ENCODE measurements around the gene SGPP2. TPM values are rescaled to one million over a fixed set of nuclear protein-coding genes. Genes with fewer than 3 reads are reported as not detected.
A peak's percentile ranks its signal among the peaks of the same experiment; 100 is the strongest.

Gene SGPP2
- polyA plus RNA-seq, 1 donor from 2014 or later, result 3.1 TPM

DNA sequence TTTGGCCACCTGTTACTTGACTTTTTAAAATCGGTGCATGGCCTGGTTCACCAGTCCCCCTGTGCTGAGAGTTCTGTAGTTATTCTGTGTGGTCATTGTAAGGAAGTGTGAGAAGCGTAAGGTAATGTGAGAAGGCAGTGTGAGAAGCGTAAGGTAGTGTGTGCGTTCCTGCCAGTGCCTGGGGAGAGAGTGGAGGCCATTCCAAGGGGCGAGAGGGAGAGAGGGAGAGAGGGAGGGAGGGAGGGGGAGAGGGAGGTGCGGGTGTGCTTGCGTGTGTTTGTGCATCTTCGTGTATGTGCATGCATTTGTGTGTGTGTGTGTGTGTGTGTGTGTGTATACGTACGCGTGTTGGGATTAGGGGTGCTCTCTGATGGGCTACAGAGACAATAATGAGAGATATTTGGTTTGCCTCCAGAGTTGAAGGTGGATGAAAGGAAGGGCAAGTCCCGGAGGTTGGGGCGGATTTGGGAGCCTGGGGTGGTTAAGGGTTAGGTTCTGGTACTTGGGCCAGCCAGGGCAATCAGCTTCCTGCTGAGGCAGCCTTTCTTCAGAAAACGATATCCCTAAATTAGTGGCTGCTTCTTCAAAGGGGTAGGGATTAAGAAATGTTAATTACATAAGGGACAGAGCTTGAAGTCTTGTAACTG, 53.7 kb downstream of the SGPP2 start:
- Mint-ChIP-seq H3K36me3 (peaks cover 2% of the 10 kb centered on the region), H3K9me3 (no peaks in the 10 kb centered on the region), H3K4me1 (no peaks in the 10 kb centered on the region), H3K27ac (no peak overlapping the region), H3K27me3 (no peaks in the 10 kb centered on the region), H3K4me3 (no peak overlapping the region)

DNA sequence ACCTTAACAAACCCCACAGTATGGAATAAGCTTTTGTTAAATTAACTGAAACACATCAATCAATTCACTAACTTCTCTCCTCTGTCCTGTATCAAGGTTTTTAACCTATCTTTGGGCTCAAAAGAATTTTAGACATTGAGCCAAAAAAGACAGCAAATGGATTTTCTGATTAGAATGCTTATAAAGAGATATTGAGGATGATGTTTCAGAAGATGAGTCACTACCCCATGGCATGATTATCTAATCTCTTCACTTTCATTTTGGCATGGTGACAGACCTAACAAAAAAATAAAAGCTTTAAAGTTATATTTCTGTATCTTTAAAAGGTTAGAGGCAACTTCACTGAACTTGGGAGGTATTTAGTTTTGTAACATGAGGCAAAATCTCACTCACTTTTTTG, 55.5 kb downstream of the SGPP2 start:
- H3K27ac Mint-ChIP-seq, result no peak overlapping the region
- H3K27me3 Mint-ChIP-seq, result no peaks in the 10 kb centered on the region
- H3K9me3 Mint-ChIP-seq, result no peaks in the 10 kb centered on the region
- H3K36me3 Mint-ChIP-seq, result no peaks in the 10 kb centered on the region
- H3K4me3 Mint-ChIP-seq, result no peak overlapping the region
- no peaks in the 10 kb centered on the region for H3K4me1 Mint-ChIP-seq

DNA sequence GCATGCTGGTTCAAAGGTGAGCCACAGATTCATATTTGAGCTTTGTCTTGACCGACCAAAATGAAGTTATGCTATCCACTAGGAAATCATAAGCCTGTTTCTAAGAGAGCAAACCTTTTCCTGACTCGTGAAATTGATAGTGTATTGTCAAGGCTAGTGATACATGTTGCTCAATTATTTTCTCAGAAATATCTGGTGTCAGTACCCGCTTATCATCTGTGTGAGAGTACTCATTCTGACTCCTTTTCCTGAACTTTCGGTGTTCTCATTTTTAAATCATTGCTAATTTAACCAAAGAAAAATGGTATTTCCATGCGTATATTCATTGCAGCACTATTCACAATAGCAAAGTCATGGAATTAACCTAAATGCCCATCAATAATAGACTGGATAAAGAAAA, 56.2 kb downstream of the SGPP2 start:
- Mint-ChIP-seq H3K4me3 (no peak overlapping the region), H3K27ac (no peak overlapping the region), H3K4me1 (no peaks in the 10 kb centered on the region), H3K36me3 (no peaks in the 10 kb centered on the region), H3K9me3 (no peaks in the 10 kb centered on the region), H3K27me3 (no peaks in the 10 kb centered on the region)

DNA sequence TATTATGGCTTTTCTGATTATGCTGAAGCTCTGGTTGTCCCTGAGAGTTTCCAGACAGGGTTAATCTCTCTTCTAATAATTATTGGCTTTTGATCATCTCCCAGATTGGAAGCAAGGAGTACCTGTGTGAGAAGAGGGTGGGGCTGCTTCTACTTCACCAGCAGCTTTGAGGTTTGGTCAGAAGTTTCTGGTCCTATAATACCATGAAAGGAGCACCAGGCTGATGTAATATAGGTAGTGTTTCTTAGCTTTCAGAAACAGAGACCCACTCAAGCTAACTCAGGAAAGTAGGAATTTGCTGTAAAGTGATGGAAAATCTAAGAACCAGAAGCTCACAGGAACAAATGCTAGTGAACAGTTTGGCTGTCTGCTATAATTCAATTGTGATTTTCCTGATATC, 57.6 kb downstream of the SGPP2 start:
- H3K27me3 Mint-ChIP-seq, result no peaks in the 10 kb centered on the region

DNA sequence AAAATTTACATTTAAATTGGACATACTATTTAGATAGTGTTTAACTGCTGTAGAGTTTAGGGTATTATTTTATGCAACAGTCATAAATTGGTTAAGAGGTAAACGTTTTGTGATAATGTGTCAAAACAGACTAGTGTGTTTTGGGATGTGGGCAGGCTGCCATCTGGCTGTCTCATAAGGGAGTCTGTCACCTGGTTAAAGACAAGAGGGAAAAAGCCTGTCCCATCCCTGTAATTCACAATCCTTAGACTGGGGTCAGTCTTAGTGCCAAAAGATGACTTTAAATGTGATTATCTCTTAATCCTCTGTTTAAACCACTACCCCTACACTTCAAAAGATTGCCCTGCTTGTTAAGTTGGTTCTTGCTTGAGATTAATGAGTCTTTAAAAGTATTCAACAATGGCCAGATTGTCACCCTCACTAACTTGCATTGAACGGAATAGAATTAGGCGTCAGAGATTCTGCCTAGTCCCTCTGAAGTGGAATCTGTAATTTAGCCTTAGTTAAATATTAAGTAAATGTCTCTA, 59.2 kb downstream of the SGPP2 start:
- Mint-ChIP-seq H3K36me3 (no peaks in the 10 kb centered on the region), H3K27me3 (no peaks in the 10 kb centered on the region), H3K27ac (no peak overlapping the region), H3K4me1 (no peaks in the 10 kb centered on the region), H3K9me3 (no peaks in the 10 kb centered on the region), H3K4me3 (no peak overlapping the region)

More for the DNA sequence above, 57.6 kb downstream of the SGPP2 start:
- Mint-ChIP-seq H3K4me3 (no peak overlapping the region), H3K4me1 (no peaks in the 10 kb centered on the region), H3K27ac (no peak overlapping the region), H3K36me3 (no peaks in the 10 kb centered on the region), H3K9me3 (no peaks in the 10 kb centered on the region)

DNA sequence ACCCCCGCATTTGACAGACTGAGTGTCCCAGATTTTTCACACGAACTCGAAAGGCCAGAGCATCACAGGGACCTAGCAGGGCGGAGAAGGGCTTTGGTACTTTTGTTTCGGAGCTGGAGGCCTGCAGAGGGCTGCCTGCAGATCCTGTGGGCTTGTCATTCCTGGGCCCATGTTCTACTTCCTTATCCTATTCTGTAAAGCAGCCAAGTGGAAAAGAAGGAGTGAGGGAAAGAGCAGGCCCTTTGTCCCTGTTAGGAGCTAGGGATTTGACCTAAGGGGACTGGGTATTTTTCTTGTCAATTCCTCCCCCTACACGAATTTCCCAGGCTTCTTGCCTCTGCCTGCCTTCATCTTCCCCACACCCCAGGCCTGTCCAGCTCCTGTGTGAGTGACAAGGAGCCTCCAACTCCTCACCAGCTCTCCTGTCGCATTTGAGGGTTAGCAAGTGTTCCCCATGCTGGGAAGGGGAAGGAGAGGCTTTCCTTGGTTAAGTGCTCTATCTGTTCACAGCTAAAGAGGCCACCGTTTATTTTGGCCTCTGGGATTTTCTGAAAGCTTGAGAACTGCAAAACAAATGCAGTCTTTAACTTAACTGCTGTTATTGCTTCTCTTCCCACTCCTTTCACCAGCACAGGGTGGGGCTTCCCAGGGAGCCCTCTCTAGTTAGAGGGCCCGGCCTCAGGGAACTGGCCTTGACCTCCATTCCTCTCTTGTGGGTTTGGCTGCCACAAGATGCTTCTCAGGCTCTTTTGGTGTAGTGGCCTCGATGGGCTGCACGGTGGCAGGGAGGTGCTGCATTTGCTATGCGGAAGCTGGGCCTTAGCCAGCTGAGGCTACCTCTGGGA, 61.2 kb downstream of the SGPP2 start:
- H3K36me3 Mint-ChIP-seq, result no peaks in the 10 kb centered on the region
- H3K4me1 Mint-ChIP-seq, result no peaks in the 10 kb centered on the region
- no peak overlapping the region for H3K4me3 Mint-ChIP-seq
- H3K27me3 Mint-ChIP-seq, result no peaks in the 10 kb centered on the region
- no peak overlapping the region for H3K27ac Mint-ChIP-seq
- H3K9me3 Mint-ChIP-seq, result no peaks in the 10 kb centered on the region

DNA sequence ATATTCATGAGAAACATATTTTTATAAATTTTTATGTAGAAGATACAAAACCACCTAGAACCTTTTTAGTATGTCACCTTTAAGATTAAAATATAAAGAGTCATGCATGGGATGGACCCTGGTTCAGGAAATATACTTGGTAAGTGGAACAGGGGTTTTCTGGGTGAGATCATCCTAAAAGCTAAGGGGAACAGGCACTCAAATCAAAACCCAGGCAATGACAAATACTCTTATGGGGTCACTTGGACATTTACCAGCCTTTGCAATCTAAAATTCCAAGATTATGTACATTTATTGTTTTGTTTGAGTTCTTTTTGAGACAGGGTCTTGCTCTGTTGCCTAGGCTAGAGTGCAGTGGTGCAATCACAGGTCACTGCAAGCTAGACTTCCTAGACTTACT, 65.8 kb downstream of the SGPP2 start:
- Mint-ChIP-seq H3K27ac (no peak overlapping the region), H3K9me3 (peaks cover 0 to 10% (median 1%) of the 10 kb centered on the region in 3 donors), H3K4me1 (peaks cover 0 to 1% (median 0%) of the 10 kb centered on the region in 3 donors), H3K4me3 (no peak overlapping the region), H3K36me3 (peaks cover 1% of the 10 kb centered on the region), H3K27me3 (no peaks in the 10 kb centered on the region)

DNA sequence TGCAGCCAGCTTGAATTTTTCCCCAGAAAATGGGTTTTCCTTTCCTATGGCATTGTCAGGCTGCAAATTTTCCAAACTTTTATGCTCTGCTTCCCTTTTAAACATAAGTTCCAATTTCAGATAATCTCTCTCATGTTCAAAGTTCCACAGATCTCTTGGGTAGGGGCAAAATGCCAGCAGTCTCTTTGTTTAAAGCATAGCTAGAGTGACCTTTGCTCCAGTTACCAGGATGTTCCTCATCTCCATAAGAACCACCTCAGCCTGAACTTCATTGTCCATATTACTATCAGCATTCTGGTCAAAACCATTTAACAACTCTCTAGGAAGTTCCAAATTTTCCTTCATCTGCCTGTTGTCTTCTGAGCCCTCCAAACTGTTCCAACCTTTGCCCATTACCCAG, 68.3 kb downstream of the SGPP2 start:
- H3K36me3 Mint-ChIP-seq, result peaks cover 4% of the 10 kb centered on the region
- H3K27ac Mint-ChIP-seq, result no peak overlapping the region
- H3K27me3 Mint-ChIP-seq, result no peaks in the 10 kb centered on the region
- peaks cover 0 to 1% (median 1%) of the 10 kb centered on the region in 3 donors for H3K4me1 Mint-ChIP-seq
- no peak overlapping the region for H3K4me3 Mint-ChIP-seq
- peaks cover 0 to 10% (median 1%) of the 10 kb centered on the region in 3 donors for H3K9me3 Mint-ChIP-seq

DNA sequence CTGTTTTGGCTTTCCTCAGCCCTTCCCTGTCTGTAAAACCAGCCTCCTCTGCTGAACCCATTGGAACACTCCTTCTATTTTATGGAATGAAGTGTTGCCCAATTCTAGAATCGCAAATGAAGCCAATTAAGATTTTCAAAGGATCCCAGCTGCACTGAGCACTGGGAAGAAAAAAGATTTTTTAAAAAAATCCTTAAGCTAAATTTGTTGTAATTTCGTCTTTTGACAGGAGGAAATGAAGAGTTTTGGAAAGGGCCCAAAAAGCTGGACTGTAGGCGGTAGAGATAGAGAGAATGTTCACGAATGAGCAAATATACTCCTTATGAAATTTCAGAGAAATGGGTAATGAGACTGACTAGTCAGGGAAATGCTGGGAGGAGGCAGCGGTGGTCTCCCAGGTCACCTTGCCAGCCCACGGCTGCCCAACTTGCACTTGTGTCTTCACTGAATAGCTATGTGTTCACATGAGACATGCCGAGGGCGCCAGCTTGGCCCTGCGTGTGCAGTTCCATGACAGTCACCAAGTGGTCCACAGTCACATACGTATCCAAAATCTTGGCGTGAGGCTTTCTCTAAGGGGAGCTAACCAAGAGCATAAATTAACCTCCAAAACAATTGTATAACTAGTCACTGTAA, 69.9 kb downstream of the SGPP2 start:
- Mint-ChIP-seq H3K9me3 (peaks cover 0 to 10% (median 1%) of the 10 kb centered on the region in 3 donors), H3K4me3 (no peak overlapping the region), H3K36me3 (peaks cover 7% of the 10 kb centered on the region)

DNA sequence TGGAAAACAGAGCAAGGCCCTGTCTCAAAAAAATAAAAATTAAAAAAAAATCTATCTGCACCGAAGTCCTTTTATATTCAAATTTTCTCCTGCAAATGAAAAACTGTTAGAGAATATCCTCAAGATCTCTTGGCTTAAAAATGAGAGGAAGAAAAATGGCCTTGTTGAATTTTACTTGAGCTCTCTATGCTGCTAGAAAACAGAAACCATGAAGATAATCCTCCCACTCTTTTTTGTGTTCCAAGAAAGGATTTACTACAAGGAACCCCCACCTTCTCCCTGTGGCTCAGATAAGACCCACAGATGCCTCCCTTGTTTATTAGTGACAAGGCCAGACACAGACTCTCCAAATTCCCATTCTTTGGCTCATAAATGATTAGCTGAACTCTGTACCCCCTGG, 71.0 kb downstream of the SGPP2 start:
- Mint-ChIP-seq H3K27ac (no peak overlapping the region), H3K4me1 (peaks cover 0 to 3% (median 1%) of the 10 kb centered on the region in 3 donors), H3K9me3 (peaks cover 0 to 10% (median 1%) of the 10 kb centered on the region in 3 donors), H3K4me3 (no peak overlapping the region), H3K36me3 (peaks cover 7% of the 10 kb centered on the region), H3K27me3 (no peaks in the 10 kb centered on the region)

More for the DNA sequence above, 69.9 kb downstream of the SGPP2 start:
- Mint-ChIP-seq H3K4me1 (peaks cover 0 to 1% (median 1%) of the 10 kb centered on the region in 3 donors), H3K27ac (no peak overlapping the region), H3K27me3 (no peaks in the 10 kb centered on the region)

DNA sequence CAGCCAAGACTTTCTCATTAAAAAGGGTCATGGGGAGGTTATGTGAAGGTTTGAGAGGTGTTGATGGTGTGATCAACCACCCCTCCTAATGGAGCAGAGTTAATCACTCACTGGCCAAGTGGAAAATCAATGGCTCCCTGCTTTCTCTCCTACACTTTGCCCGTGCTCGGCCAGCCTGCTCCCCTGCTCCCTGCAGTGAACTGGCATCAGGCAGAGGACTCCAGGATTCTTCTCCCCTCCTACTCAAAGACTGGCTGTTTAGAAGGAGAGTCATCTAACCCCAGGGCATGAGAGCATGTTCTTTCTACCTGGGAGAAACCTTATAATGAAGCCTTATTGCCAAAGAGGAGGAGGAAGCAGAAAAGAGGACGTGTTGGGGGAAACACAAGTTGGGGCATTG, 74.9 kb downstream of the SGPP2 start:
- Mint-ChIP-seq H3K4me3 (no peak overlapping the region), H3K27me3 (no peaks in the 10 kb centered on the region), H3K4me1 (peaks cover 1 to 4% (median 3%) of the 10 kb centered on the region in 3 donors), H3K9me3 (no peaks in the 10 kb centered on the region), H3K27ac (no peak overlapping the region), H3K36me3 (peaks cover 7% of the 10 kb centered on the region)

DNA sequence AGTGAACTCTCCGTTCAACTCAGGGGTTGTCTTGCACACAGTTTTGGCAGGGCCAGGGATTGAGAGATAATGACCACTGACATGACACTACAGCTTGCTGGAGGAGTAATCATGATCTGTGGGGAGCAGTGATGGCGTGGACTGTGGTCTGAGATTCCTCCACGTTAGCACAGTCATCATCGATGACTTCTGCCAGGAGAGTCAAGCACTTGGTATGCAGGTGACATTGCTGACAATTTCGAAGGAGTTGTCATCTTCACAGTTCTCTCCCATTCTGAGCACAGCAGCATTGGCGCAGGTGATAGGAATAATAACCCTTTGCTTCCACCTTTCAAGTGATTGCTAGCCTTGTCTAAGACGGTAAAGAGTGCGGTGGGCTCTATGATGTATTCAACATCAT, 79.8 kb downstream of the SGPP2 start:
- Mint-ChIP-seq H3K4me3 (no peak overlapping the region), H3K4me1 (peaks cover 8 to 13% (median 11%) of the 10 kb centered on the region in 3 donors), H3K9me3 (no peaks in the 10 kb centered on the region), H3K27ac (peak overlapping the region in 1 of 3 donors; percentile 78), H3K27me3 (no peaks in the 10 kb centered on the region), H3K36me3 (peaks cover 4% of the 10 kb centered on the region)

DNA sequence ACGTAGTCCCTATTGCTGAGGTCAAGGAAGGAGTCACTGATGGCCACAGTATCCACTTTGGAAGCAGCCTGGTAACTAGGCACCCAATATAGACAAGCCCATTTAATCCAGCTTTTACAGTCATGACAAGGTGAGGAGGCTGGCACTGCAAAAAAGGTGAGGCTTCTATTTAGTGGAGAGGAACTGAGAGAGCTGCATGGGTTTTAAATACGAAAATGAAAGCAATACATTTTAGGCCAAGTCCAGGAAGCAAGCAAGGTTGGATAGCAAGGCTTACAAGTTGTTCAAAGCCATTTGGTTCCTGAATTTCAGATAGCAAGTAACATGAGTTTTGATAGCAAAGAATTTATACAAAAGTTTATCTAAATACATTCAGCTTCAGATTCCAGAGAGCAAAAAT, 80.4 kb downstream of the SGPP2 start:
- H3K4me1 Mint-ChIP-seq, result peaks cover 8 to 13% (median 11%) of the 10 kb centered on the region in 3 donors
- peak overlapping the region in 1 of 3 donors; percentile 78 for H3K27ac Mint-ChIP-seq
- H3K36me3 Mint-ChIP-seq, result peaks cover 4% of the 10 kb centered on the region
- H3K4me3 Mint-ChIP-seq, result peak overlapping the region in 1 of 4 donors; percentile 56
- no peaks in the 10 kb centered on the region for H3K27me3 Mint-ChIP-seq
- H3K9me3 Mint-ChIP-seq, result no peaks in the 10 kb centered on the region

DNA sequence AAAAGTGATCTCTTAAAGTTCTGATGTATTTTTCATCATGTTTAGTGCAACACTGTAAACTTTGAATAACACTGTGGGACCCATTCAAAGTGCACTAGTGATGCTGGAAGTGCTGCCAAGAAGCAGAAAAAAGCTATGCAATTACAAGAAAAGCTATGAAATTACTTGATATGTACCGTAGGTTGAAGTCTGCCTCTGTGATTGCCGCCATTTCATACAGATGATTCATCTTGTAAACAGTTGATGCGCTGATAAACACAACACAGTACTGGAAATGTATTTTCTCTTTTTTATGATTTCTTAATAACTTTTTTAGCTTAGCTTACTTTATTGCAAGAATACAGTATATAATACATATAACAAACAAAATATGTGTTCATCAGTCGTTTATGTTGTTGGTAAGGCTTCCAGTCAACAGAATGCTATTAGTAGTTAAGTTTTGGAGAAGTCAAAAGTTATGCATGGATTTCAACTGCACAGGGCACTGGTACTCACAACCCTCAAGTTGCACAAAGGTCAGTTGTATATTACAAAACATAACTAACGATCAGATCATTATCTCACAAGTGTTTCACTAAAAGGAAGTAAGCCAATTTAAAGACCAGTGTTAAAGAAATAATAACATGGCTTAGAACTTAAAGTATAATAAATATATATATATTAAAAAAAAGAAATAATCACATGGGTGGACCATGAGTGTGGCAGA, 82.0 kb downstream of the SGPP2 start:
- Mint-ChIP-seq H3K27me3 (no peaks in the 10 kb centered on the region), H3K36me3 (peaks cover 7% of the 10 kb centered on the region), H3K27ac (no peak overlapping the region), H3K9me3 (no peaks in the 10 kb centered on the region), H3K4me1 (peaks cover 8 to 12% (median 11%) of the 10 kb centered on the region in 3 donors), H3K4me3 (no peak overlapping the region)
